Testis (tissue), 2 donors: ENCODE data around the gene PPM1M.

Source experiments
- POLR2A ChIP-seq: fragments of 450-650 bp; IDR thresholded peaks from one replicate; pipeline ENCODE4 v1.6.1; 2017; ENCODE audit warnings: antibody characterized with exemption, mild to moderate bottlenecking, moderate library complexity
- TF ChIP-seq, protein P1 (sequence below), 3 experiments: fragments of 450-650 bp in 2 of 3; fragments of 200-600 bp in 1 of 3; sonication (generic) in 1 of 3; IDR thresholded peaks; one replicate each; pipeline ENCODE4 v1.5.1; 2016 to 2019; ENCODE audit warnings: antibody characterized with exemption in 3 of 3, mild to moderate bottlenecking in 2 of 3, moderate library complexity in 1 of 3

DNA sequence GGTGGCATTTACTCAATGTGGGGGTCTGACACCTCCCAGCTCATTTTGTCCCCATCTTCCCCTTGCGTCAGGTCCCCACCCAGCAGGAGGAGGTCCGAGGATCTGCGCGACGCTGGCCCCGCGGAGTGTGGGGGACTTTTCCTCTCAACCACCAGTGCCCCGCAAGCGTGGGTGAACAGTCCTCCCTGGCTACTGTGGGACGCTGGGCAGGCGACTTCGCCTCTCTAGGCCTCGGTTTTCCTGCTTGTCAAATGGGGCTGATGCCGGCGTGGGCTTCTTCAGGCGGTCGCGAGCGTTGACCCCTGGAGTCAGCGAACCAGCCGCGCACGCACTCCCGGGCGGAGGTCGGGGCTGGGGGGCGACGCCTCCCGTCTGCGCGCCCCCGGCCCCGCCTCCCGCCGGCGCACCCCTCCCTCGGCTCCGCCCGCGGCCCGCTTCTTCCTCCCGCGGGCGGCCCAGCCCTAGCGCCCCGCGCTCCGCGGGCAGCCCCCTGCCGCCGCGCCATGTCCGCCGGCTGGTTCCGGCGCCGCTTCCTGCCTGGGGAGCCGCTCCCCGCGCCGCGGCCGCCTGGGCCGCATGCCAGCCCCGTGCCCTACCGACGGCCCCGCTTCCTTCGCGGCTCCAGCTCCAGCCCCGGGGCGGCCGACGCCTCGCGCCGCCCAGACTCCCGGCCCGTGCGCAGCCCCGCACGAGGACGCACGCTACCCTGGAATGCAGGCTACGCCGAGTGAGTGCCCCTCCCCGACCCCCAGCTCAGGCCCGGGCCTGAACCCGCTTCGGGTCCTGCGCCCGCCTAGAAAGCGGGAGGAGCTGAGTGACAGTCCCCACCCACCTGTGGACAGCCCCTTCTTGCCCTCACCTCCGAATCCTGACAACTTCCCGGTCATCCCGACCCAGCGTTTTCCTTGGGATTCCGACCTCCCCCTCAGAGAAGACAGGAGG is at the start of gene PPM1M:
- TF ChIP-seq, protein P1, sequence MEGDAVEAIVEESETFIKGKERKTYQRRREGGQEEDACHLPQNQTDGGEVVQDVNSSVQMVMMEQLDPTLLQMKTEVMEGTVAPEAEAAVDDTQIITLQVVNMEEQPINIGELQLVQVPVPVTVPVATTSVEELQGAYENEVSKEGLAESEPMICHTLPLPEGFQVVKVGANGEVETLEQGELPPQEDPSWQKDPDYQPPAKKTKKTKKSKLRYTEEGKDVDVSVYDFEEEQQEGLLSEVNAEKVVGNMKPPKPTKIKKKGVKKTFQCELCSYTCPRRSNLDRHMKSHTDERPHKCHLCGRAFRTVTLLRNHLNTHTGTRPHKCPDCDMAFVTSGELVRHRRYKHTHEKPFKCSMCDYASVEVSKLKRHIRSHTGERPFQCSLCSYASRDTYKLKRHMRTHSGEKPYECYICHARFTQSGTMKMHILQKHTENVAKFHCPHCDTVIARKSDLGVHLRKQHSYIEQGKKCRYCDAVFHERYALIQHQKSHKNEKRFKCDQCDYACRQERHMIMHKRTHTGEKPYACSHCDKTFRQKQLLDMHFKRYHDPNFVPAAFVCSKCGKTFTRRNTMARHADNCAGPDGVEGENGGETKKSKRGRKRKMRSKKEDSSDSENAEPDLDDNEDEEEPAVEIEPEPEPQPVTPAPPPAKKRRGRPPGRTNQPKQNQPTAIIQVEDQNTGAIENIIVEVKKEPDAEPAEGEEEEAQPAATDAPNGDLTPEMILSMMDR (IDR thresholded peaks at IDR 0.05), result no peak
- TF ChIP-seq POLR2A, result no peak
